ENCODE results near the gene TTLL13. TPM values are rescaled to one million over a fixed set of nuclear protein-coding genes. Genes with fewer than 3 reads are reported as not detected.
"Not testable (repeated sequence)": the region's sequence is repeated elsewhere in the genome, so short reads cannot be mapped to it uniquely, and the experiment has no call there.

TTLL13 gene
- total RNA-seq, 1 donor from 2014 or later, result 0.69 TPM

DNA sequence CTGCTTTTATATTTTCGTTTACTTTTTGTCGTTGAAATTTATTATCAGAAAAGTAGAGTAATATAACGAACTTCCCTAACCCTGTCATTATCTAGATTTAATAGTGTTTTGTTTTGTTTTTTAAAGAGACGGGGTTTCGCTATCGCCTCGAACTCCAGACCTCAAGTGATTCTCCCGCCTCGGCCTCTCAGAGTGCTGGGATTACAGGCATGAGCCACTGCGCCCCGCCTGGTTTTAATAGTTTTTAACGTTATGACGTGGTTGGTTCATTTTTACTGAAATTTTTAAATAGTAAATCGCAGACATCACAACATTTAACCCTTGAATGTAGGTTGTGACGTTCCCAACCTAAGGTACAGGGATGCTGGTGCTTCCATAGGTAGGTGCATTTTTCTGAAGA, 17.1 kb downstream of the TTLL13 start:
- Mint-ChIP-seq H3K4me3 (ENCODE audit: low read depth) (peak overlapping the region; percentile 96), H3K36me3 (ENCODE audit: insufficient read depth) (peaks cover 12% of the 10 kb centered on the region)

DNA sequence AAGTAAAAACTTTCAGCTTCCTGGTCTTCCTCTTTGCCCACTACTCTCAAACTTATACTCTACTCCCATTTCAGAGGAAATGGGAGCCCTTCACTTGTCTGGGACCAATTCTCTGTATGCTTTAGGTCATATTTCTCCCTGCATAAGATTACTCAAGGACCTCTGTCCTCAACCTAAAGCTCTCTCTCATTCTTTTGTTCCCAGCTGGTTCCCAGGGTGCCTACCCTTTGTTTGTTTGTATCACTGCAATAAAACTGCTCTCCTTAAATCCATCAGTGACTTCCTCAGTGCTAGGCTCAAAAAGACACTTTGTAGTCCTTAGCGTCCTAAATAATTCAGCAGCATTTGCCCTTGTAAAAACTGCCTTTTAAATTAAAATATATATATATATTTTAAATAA, 19.1 kb downstream of the TTLL13 start:
- DNase-seq (ENCODE audit: low spot score, unreplicated experiment), result no peak
- Mint-ChIP-seq H3K4me3 (ENCODE audit: low read depth) (peak overlapping the region; percentile 67), H3K27ac (peak overlapping the region; percentile 90), H3K27me3 (no peaks in the 10 kb centered on the region), H3K4me1 (ENCODE audit: low read depth) (peaks cover 30% of the 10 kb centered on the region), H3K36me3 (ENCODE audit: insufficient read depth) (peaks cover 17% of the 10 kb centered on the region), H3K9me3 (ENCODE audit: low read depth) (no peaks in the 10 kb centered on the region)
- TF ChIP-seq, protein P1, sequence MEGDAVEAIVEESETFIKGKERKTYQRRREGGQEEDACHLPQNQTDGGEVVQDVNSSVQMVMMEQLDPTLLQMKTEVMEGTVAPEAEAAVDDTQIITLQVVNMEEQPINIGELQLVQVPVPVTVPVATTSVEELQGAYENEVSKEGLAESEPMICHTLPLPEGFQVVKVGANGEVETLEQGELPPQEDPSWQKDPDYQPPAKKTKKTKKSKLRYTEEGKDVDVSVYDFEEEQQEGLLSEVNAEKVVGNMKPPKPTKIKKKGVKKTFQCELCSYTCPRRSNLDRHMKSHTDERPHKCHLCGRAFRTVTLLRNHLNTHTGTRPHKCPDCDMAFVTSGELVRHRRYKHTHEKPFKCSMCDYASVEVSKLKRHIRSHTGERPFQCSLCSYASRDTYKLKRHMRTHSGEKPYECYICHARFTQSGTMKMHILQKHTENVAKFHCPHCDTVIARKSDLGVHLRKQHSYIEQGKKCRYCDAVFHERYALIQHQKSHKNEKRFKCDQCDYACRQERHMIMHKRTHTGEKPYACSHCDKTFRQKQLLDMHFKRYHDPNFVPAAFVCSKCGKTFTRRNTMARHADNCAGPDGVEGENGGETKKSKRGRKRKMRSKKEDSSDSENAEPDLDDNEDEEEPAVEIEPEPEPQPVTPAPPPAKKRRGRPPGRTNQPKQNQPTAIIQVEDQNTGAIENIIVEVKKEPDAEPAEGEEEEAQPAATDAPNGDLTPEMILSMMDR (IDR thresholded peaks at IDR 0.05; ENCODE audit: unreplicated experiment), result no peak

More for the DNA sequence above, 17.1 kb downstream of the TTLL13 start:
- DNase-seq (ENCODE audit: low spot score, unreplicated experiment), result no peak
- TF ChIP-seq, protein P1 (IDR thresholded peaks at IDR 0.05; ENCODE audit: unreplicated experiment), result no peak
- Mint-ChIP-seq H3K4me1 (ENCODE audit: low read depth) (peaks cover 30% of the 10 kb centered on the region), H3K27ac (peak overlapping the region; percentile 98), H3K9me3 (ENCODE audit: low read depth) (no peaks in the 10 kb centered on the region), H3K27me3 (no peaks in the 10 kb centered on the region)

DNA sequence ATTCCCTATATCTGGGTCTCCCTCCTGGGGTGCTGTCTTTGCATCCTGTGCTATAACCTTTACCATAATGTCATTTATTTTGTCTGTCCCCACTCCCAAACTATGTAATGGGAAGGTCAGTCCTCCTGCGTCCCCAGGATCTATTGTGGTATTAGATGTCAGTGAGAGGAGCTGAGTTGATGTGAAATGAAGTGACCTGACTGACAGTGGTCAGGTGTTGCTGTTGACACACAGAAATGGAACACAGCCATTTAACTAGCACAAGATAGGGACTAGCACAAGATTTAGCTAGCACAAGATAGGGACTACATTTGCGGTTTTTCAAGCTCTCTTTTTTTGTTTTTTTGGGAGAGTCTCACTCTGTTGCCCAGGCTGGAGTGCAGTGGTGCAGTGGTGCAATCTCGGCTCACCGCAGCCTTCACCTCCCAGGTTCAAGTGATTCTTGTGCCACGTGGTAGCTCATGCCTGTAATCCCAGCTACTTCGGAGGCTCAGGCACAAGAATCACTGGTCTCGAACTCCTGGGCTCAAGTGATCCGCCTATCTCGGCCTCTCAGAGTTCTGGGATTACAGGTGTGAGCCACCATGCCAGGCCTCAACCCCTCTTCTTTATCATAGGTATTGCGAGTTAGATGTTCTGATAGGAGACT, 21.3 kb downstream of the TTLL13 start:
- H3K9me3 Mint-ChIP-seq (ENCODE audit: low read depth), result peaks cover 5% of the 10 kb centered on the region
- TF ChIP-seq, protein P1 (IDR thresholded peaks at IDR 0.05; ENCODE audit: unreplicated experiment), result no peak
- peaks cover 26% of the 10 kb centered on the region for H3K4me1 Mint-ChIP-seq (ENCODE audit: low read depth)
- H3K27me3 Mint-ChIP-seq, result no peaks in the 10 kb centered on the region
- H3K4me3 Mint-ChIP-seq (ENCODE audit: low read depth), result no peak overlapping the region
- H3K27ac Mint-ChIP-seq, result peak overlapping the region; percentile 88
- peaks cover 27% of the 10 kb centered on the region for H3K36me3 Mint-ChIP-seq (ENCODE audit: insufficient read depth)
- DNase-seq (ENCODE audit: low spot score, unreplicated experiment), result no peak

DNA sequence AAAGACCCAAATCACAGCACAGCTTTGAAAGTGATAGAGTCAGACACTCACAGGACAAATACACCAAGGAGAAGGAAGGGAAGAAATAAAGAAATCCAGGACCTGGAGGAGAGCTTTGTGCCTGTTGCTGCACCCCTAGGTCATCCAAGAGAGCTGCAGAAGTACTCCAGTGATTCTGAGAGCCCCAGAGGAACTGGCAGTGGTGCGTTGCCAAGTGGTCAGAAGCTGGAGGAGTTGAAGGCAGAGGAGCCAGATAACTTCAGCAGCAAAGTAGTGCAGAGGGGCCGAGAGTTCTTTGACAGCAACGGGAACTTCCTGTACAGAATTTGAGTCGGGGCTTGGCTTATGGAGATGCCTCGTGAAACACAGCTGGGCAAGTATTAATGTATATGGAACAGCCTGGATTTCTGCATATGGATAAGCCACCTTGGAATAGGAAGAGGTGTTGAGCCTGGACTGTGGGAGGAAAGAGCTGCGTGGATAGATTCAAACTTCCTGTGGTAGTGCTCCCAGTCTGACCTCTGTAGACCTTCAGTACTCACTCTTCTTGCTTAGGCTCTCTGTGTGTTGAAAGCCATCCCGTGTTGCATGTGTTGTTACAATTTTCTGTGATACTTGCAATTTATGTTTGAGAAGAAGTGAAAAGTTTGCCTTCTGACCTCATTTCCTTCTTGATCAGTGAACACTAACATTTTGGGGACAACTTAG, 22.3 kb downstream of the TTLL13 start:
- DNase-seq (ENCODE audit: low spot score, unreplicated experiment), result no peak
- TF ChIP-seq, protein P1 (IDR thresholded peaks at IDR 0.05; ENCODE audit: unreplicated experiment), result no peak
- Mint-ChIP-seq H3K27ac (peak overlapping the region; percentile 46), H3K27me3 (no peaks in the 10 kb centered on the region), H3K36me3 (ENCODE audit: insufficient read depth) (peaks cover 33% of the 10 kb centered on the region), H3K4me3 (ENCODE audit: low read depth) (no peak overlapping the region), H3K9me3 (ENCODE audit: low read depth) (peaks cover 5% of the 10 kb centered on the region), H3K4me1 (ENCODE audit: low read depth) (peaks cover 21% of the 10 kb centered on the region)

DNA sequence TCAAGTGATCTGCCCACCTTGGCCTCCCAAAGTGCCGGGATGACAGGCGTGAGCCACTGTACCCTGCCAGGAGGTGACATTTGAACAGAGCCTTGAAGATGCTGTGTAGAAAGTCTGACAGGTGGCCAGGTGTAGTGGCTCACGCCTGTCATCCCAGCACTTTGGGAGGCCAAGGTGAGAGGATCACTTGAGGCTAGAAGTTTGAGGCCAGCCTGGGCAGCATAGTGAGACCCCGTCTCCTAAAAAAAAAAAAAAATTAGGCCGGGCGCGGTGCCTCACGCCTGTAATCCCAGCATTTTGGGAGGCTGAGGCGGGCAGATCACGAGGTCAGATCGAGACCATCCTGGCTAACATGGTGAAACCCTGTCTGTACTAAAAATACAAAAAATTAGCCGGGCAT, 29.1 kb downstream of the TTLL13 start:
- H3K4me1 Mint-ChIP-seq (ENCODE audit: low read depth), result peaks cover 23% of the 10 kb centered on the region

DNA sequence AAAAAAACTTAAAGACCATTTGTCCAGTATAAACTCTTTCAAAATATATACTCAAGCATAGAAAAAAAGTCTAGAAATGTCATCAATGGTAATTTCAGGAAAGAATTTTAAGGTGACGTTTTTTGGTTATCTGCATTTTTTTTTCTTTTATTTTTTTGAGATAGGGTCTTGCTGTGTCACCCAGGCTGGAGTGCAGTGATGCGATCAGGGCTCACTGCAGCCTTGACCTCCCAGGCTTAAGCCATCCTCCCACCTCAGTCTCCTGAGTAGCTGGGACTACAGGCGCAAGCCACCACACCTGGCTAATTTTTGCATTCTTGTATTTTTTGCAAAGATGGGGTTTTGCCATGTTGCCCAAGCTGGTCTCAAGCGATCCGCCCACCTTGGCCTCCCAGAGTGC, 31.4 kb downstream of the TTLL13 start:
- H3K36me3 Mint-ChIP-seq (ENCODE audit: insufficient read depth); H3K4me3 Mint-ChIP-seq (ENCODE audit: low read depth); DNase-seq (ENCODE audit: low spot score, unreplicated experiment); H3K9me3 Mint-ChIP-seq (ENCODE audit: low read depth); H3K27ac Mint-ChIP-seq; H3K27me3 Mint-ChIP-seq: not testable (repeated sequence)
- H3K4me1 Mint-ChIP-seq (ENCODE audit: low read depth), result peaks cover 23% of the 10 kb centered on the region

More for the DNA sequence above, 29.1 kb downstream of the TTLL13 start:
- H3K27me3 Mint-ChIP-seq; H3K27ac Mint-ChIP-seq; H3K9me3 Mint-ChIP-seq (ENCODE audit: low read depth); DNase-seq (ENCODE audit: low spot score, unreplicated experiment); H3K4me3 Mint-ChIP-seq (ENCODE audit: low read depth): not testable (repeated sequence)
- peaks cover 16% of the 10 kb centered on the region for H3K36me3 Mint-ChIP-seq (ENCODE audit: insufficient read depth)

DNA sequence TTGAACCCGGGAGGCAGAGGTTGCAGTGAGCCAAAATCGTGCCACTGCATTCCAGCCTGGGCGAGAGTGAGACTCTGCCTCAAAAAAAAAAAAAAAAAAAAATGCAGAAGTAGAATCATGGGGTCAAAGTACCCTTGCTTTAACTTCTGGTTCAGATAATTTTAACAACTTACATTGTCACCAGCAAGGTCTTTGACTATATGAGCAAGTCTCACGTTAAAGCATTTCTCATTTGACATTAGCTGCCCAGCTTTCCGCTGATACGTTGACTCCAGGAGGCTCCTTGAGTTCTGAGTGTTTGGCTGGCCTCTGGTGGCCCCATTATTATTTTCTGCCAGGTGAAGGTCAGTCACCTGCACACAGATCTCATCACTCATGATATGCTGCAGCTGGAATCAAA, 32.3 kb downstream of the TTLL13 start:
- DNase-seq (ENCODE audit: low spot score, unreplicated experiment); H3K9me3 Mint-ChIP-seq (ENCODE audit: low read depth); H3K36me3 Mint-ChIP-seq (ENCODE audit: insufficient read depth); H3K4me3 Mint-ChIP-seq (ENCODE audit: low read depth); H3K27me3 Mint-ChIP-seq: not testable (repeated sequence)
- H3K4me1 Mint-ChIP-seq (ENCODE audit: low read depth), result peaks cover 23% of the 10 kb centered on the region
- H3K27ac Mint-ChIP-seq, result peak overlapping the region; percentile 64

All from progenitor cell of endocrine pancreas (in vitro differentiated cells).